H1 (cell line): ENCODE data around the gene IRF7. TPM values are rescaled to one million over a fixed set of nuclear protein-coding genes. Genes with fewer than 3 reads are reported as not detected.

Experiments
- CTCF ChIA-PET: fragments of 300-600 bp; sonication (Branson Sonifier 250); formaldehyde crosslinking; loops from one replicate; lab custom pipeline; 2021; ENCODE audit not compliant: partially characterized antibody; lab: Charles Lee
- POLR2A ChIA-PET: fragments of 300-600 bp; sonication (Branson Sonifier 250); formaldehyde crosslinking; loops from one replicate; lab custom pipeline; 2021; ENCODE audit warnings: inconsistent platforms; ENCODE audit not compliant: partially characterized antibody; lab: Charles Lee
- DNase-seq, 2 experiments: peaks; one replicate each; pipeline versions ENCODE4 v3.0.0 to v3.0.0-alpha.2; 2010 to 2022; ENCODE audit warnings: low spot score in 2 of 2, low read depth in 1 of 2, mixed read lengths in 1 of 2
- FAIRE-seq: peaks from 2 replicates; lab custom pipeline; 2011; peaks lifted over from hg19 to GRCh38; lab: Jason Lieb, UNC
- H2AFZ ChIP-seq: 2 replicates; pipeline ENCODE4 v1.8.1; 2012; ENCODE audit warnings: low read length, inconsistent platforms
- H2AK5ac ChIP-seq: 2 replicates; pipeline ENCODE4 v1.6.1; 2013; ENCODE audit warnings: low read depth, low read length
- H2BK120ac ChIP-seq: replicated peaks from 2 replicates; pipeline ENCODE3; 2013; ENCODE audit warnings: low read depth, low read length, inconsistent platforms
- H2BK12ac ChIP-seq: 2 replicates; pipeline ENCODE4 v1.6.1; 2013; ENCODE audit warnings: low read depth, low read length
- H2BK15ac ChIP-seq: 2 replicates; pipeline ENCODE4 v1.6.1; 2013; ENCODE audit warnings: low read length
- H2BK20ac ChIP-seq: 2 replicates; pipeline ENCODE4 v1.6.1; 2013; ENCODE audit warnings: low read length
- H2BK5ac ChIP-seq: 2 replicates; pipeline ENCODE4 v1.6.1; 2013; ENCODE audit warnings: low read depth, low read length
- H3K14ac ChIP-seq: 2 replicates; pipeline ENCODE4 v1.6.1; 2013; ENCODE audit warnings: inconsistent platforms; ENCODE audit not compliant: insufficient read length
- H3K18ac ChIP-seq: 2 replicates; pipeline ENCODE4 v1.6.1; 2013; ENCODE audit warnings: low read length; ENCODE audit errors: extremely low read depth
- H3K23ac ChIP-seq: 2 replicates; pipeline ENCODE4 v1.6.1; 2013; ENCODE audit warnings: inconsistent platforms; ENCODE audit not compliant: insufficient read length
- H3K23me2 ChIP-seq: 2 replicates; pipeline ENCODE4 v1.6.1; 2013; ENCODE audit warnings: low read depth, low read length
- H3K27ac ChIP-seq: 2 replicates; pipeline ENCODE4 v1.6.1; 2011; ENCODE audit warnings: low read depth, low read length, inconsistent platforms
- H3K27me3 ChIP-seq, 4 experiments: replicated peaks in 1 of 4; 1 replicate in 1 of 4; 2 replicates in 3 of 4; pipeline versions ENCODE4 v1.6.1 to v1.8.1; 2011 to 2013; ENCODE audit warnings: low read length in 3 of 4, mild to moderate bottlenecking in 3 of 4, inconsistent platforms in 2 of 4, mixed read lengths in 2 of 4, moderate library complexity in 1 of 4; ENCODE audit not compliant: control insufficient read depth in 3 of 4, insufficient read depth in 3 of 4; ENCODE audit errors: extremely low read depth in 1 of 4
- H3K36me3 ChIP-seq, 4 experiments: 2 replicates each; pipeline versions ENCODE4 v1.6.1 to v1.8.1; 2011 to 2013; ENCODE audit warnings: mild to moderate bottlenecking in 4 of 4, low read length in 3 of 4, moderate library complexity in 2 of 4, control low read depth in 1 of 4, inconsistent platforms in 1 of 4; ENCODE audit not compliant: insufficient read depth in 4 of 4, control insufficient read depth in 2 of 4
- H3K4ac ChIP-seq: replicated peaks from 2 replicates; pipeline ENCODE3; 2013; ENCODE audit warnings: low read length, low read depth, mixed read lengths, inconsistent platforms; ENCODE audit not compliant: insufficient read length
- H3K4me1 ChIP-seq, 4 experiments: replicated peaks in 1 of 4; 1 replicate in 1 of 4; 2 replicates in 3 of 4; pipeline versions ENCODE4 v1.6.1 to v1.8.1; 2011 to 2013; ENCODE audit warnings: low read length in 3 of 4, inconsistent platforms in 2 of 4, mixed read lengths in 1 of 4; ENCODE audit not compliant: insufficient read depth in 4 of 4, control insufficient read depth in 3 of 4
- H3K4me2 ChIP-seq, 2 experiments: 2 replicates each; pipeline versions ENCODE4 v1.6.1 to v1.8.1; 2011 to 2013; ENCODE audit warnings: low read depth in 2 of 2, low read length in 2 of 2, control low read depth in 1 of 2, inconsistent platforms in 1 of 2, mild to moderate bottlenecking in 1 of 2; ENCODE audit not compliant: insufficient read depth in 1 of 2
- H3K4me3 ChIP-seq, 4 experiments: fragments of 200-600, 300-600 bp in 1 of 4; sonication (generic), shearing (Covaris generic), sonication (Bioruptor Twin) in 1 of 4; 2 replicates each; pipeline versions ENCODE4 v1.5.1 to v1.8.1; 2011 to 2016; ENCODE audit warnings: low read length in 4 of 4, low read depth in 3 of 4, control low read depth in 2 of 4, inconsistent platforms in 2 of 4, mild to moderate bottlenecking in 2 of 4, mixed read lengths in 1 of 4, moderate library complexity in 1 of 4; ENCODE audit not compliant: insufficient read depth in 2 of 4; ENCODE audit errors: extremely low read depth in 1 of 4
- H3K56ac ChIP-seq: replicated peaks from 2 replicates; pipeline ENCODE3; 2013; ENCODE audit warnings: low read depth, mild to moderate bottlenecking, mixed read lengths, low read length, inconsistent platforms; ENCODE audit not compliant: insufficient read length
- H3K79me1 ChIP-seq: 2 replicates; pipeline ENCODE4 v1.6.1; 2013; ENCODE audit warnings: low read depth, low read length, control low read depth
- H3K79me2 ChIP-seq, 2 experiments: 2 replicates each; pipeline versions ENCODE4 v1.6.1 to v1.8.1; 2012 to 2013; ENCODE audit warnings: low read length in 2 of 2, mild to moderate bottlenecking in 2 of 2, inconsistent platforms in 1 of 2; ENCODE audit not compliant: insufficient read depth in 2 of 2, control insufficient read depth in 1 of 2
- H3K9ac ChIP-seq, 4 experiments: replicated peaks in 1 of 4; 1 replicate in 1 of 4; 2 replicates in 3 of 4; pipeline versions ENCODE4 v1.6.1 to v1.8.1; 2011 to 2013; ENCODE audit warnings: low read depth in 3 of 4, low read length in 3 of 4, control low read depth in 2 of 4, mild to moderate bottlenecking in 2 of 4, moderate library complexity in 2 of 4, inconsistent platforms in 1 of 4; ENCODE audit errors: extremely low read depth in 1 of 4
- H3K9me3 ChIP-seq, 2 experiments: 2 replicates each; pipeline versions ENCODE4 v1.6.1 to v1.8.1; 2012 to 2013; ENCODE audit warnings: mild to moderate bottlenecking in 2 of 2, moderate library complexity in 2 of 2, control low read depth in 1 of 2, inconsistent platforms in 1 of 2, low read depth in 1 of 2, low read length in 1 of 2, mixed read lengths in 1 of 2; ENCODE audit not compliant: insufficient read depth in 2 of 2
- H4K20me1 ChIP-seq, 2 experiments: replicated peaks in 1 of 2; 2 replicates each; pipeline versions ENCODE3 to v1.8.1; 2011 to 2013; ENCODE audit warnings: inconsistent platforms in 2 of 2, low read length in 2 of 2, mild to moderate bottlenecking in 1 of 2; ENCODE audit not compliant: insufficient read depth in 2 of 2, control insufficient read depth in 1 of 2
- H4K5ac ChIP-seq: 2 replicates; pipeline ENCODE4 v1.6.1; 2013; ENCODE audit warnings: low read length, low read depth, mixed read lengths, inconsistent platforms; ENCODE audit not compliant: insufficient read length
- H4K8ac ChIP-seq: 2 replicates; pipeline ENCODE4 v1.8.0; 2013; ENCODE audit warnings: mild to moderate bottlenecking, moderate library complexity, low read length, inconsistent platforms; ENCODE audit not compliant: insufficient read depth; ENCODE audit errors: extremely low read depth
- H4K91ac ChIP-seq: replicated peaks from 2 replicates; pipeline ENCODE3; 2013; ENCODE audit warnings: low read length, mixed read lengths, inconsistent platforms; ENCODE audit not compliant: insufficient read length
- ASH2L ChIP-seq: fragments of 200-600, 300-600 bp; sonication (generic); IDR thresholded peaks from one replicate; pipeline ENCODE4 v1.7.1; 2017; ENCODE audit warnings: low read length
- ATF2 ChIP-seq: IDR thresholded peaks from 2 replicates; pipeline ENCODE4 v1.6.1; 2012; ENCODE audit warnings: low read length, inconsistent platforms
- BCL11A ChIP-seq, 2 experiments: IDR thresholded peaks; one replicate each; pipeline ENCODE4 v1.6.1; 2011; ENCODE audit warnings: low read depth in 2 of 2, low read length in 2 of 2, mild to moderate bottlenecking in 2 of 2
- CEBPB ChIP-seq: IDR thresholded peaks from 2 replicates; pipeline ENCODE4 v1.6.1; 2012; ENCODE audit warnings: low read depth, low read length
- CTBP2 ChIP-seq: IDR thresholded peaks from 2 replicates; pipeline ENCODE4 v1.7.0; 2011; ENCODE audit warnings: borderline replicate concordance, mild to moderate bottlenecking, moderate library complexity, mixed read lengths, low read length; ENCODE audit not compliant: insufficient read depth, insufficient read length
- HDAC6 ChIP-seq: IDR thresholded peaks from one replicate; pipeline ENCODE4 v1.7.1; 2012; ENCODE audit warnings: low read depth, mild to moderate bottlenecking, inconsistent platforms, low read length, moderate library complexity
- JUND ChIP-seq: IDR thresholded peaks from 2 replicates; pipeline ENCODE4 v1.6.1; 2011; ENCODE audit warnings: mild to moderate bottlenecking, improper control_type of control experiment, low read length
- NRF1 ChIP-seq: IDR thresholded peaks from 2 replicates; pipeline ENCODE4 v1.6.1; 2011; ENCODE audit warnings: mild to moderate bottlenecking, low read depth, low read length, improper control_type of control experiment
- RAD21 ChIP-seq, 2 experiments: IDR thresholded peaks in 1 of 2; conservative IDR thresholded peaks in 1 of 2; 2 replicates each; pipeline ENCODE4 v1.6.1; 2011; ENCODE audit warnings: low read depth in 2 of 2, low read length in 2 of 2, improper control_type of control experiment in 1 of 2, inconsistent platforms in 1 of 2, mild to moderate bottlenecking in 1 of 2, moderate library complexity in 1 of 2
- SIX5 ChIP-seq: IDR thresholded peaks from 2 replicates; pipeline ENCODE4 v1.6.1; 2011; ENCODE audit warnings: mild to moderate bottlenecking, low read depth, low read length
- TBP ChIP-seq: IDR thresholded peaks from 2 replicates; pipeline ENCODE4 v1.6.1; 2011; ENCODE audit warnings: low read depth, low read length, improper control_type of control experiment
- WGBS, 2 experiments: shearing (Covaris generic) in 1 of 2; methylation state at CpG; one replicate each; pipeline versions ENCODE4 v1.1.6 to v1.1.7; 2013 to 2015; ENCODE audit warnings: low lambda C conversion rate in 2 of 2, mixed read lengths in 2 of 2, inconsistent platforms in 1 of 2, low coverage in 1 of 2, missing lambda C conversion rate in 1 of 2; ENCODE audit not compliant: insufficient replicate concordance in 2 of 2, insufficient coverage in 1 of 2, insufficient read length in 1 of 2; ENCODE audit errors: extremely low coverage in 1 of 2, missing lambda C conversion rate in 1 of 2; 5-methylcytosine and 5-hydroxymethylcytosine counted together
- polyA plus RNA-seq, 7 experiments: library from polyadenylated mRNA; depleted of rRNA in 3 of 7; stranded (reverse) in 5 of 7; unstranded in 2 of 7; fragments of >200 nt in 5 of 7; fragments of 200-250 nt in 2 of 7; gene quantifications; 1 replicate in 5 of 7; 2 replicates in 1 of 7; 4 replicates in 1 of 7; pipeline versions ENCODE4 v1.2.1 to v1.2.3, GENCODE V29; 2011 to 2013; ENCODE audit warnings: missing spikeins in 2 of 7, mixed read lengths in 2 of 7
- total RNA-seq: library from RNA; stranded (reverse); fragmentation: NEBNext Ultra II Directional; extraction: Animal tissue kit (Norgen Biotek cat#: 25700); gene quantifications from 2 replicates; pipeline ENCODE4 v1.2.1, GENCODE V29; 2021
- TF ChIP-seq, protein P1 (sequence below): IDR thresholded peaks from 2 replicates; pipeline ENCODE4 v1.6.1; 2011; ENCODE audit warnings: low read depth, mild to moderate bottlenecking, low read length; ENCODE audit not compliant: insufficient read depth

IRF7 gene
- total and polyA plus RNA-seq, 2 of the 8 experiments (the other 6 are each of a cell fraction or from before 2014, with no cell fraction given), result 9.1 to 9.6 TPM

- Histone ChIP-seq H3K18ac (no peak overlapping the region), H2AK5ac (no peak overlapping the region), H2BK15ac (no peak overlapping the region), H2BK5ac (no peak overlapping the region), H3K14ac (no peak overlapping the region), H3K4ac (no peak overlapping the region), H2BK20ac (no peak overlapping the region), H4K91ac (no peak overlapping the region), H4K5ac (no peak overlapping the region), H3K4me2 (no peak overlapping the region), H3K79me2 (no peaks in the 10 kb centered on the region; a peak in 1 of 4 replicates), H3K23ac (no peak overlapping the region), H3K27me3 (no peaks in the 10 kb centered on the region), H3K9ac (no peak overlapping the region), H3K79me1 (no peaks in the 10 kb centered on the region; the same call in 1 of the 2 replicates), H3K36me3 (peaks cover 2 to 16% (median 2%) of the 10 kb centered on the region in 4 experiments; a peak in 4 of 8 replicates), H4K8ac (no peak overlapping the region), H4K20me1 (peaks cover 5 to 8% of the 10 kb centered on the region in 2 experiments), H2BK120ac (no peak overlapping the region), H2BK12ac (no peak overlapping the region), H3K27ac (no peak overlapping the region), H3K56ac (no peak overlapping the region), H3K4me1 (no peaks in the 10 kb centered on the region), H3K23me2 (no peaks in the 10 kb centered on the region), H3K9me3 (peaks cover 0 to 4% of the 10 kb centered on the region in 2 experiments; a peak in 1 of 4 replicates), H3K4me3 (no peak overlapping the region), H2AFZ (no peak overlapping the region)
- CTCF ChIA-PET, result interaction anchor here (0.7 to 4.1 kb wide), 10 partner anchors 13 to 115 kb away, joined by 3 to 24 read pairs (median 4); no protein-coding TSS in a partner anchor
- no peak for FAIRE-seq
- 94% methylated on average over 13 of the region's 19 CpGs; no CpG with 5 or more reads in 1 of the 2 experiments for WGBS, 2 experiments
- POLR2A ChIA-PET, result interaction anchor here (0.8 to 1.1 kb wide), 2 partner anchors 9 to 22 kb away, joined by 3 read pairs; no protein-coding TSS in a partner anchor
- no peak for DNase-seq
- TF ChIP-seq, protein P1, sequence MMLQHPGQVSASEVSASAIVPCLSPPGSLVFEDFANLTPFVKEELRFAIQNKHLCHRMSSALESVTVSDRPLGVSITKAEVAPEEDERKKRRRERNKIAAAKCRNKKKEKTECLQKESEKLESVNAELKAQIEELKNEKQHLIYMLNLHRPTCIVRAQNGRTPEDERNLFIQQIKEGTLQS, result no peak
- no peak for TF ChIP-seq HDAC6
- TF ChIP-seq ATF2, result no peak
- no peak for TF ChIP-seq BCL11A (IDR thresholded peaks at IDR 0.05; ENCODE audit: low read depth in 2 of 2, low read length in 2 of 2)
- no peak for TF ChIP-seq CEBPB
- TF ChIP-seq SIX5, result no peak
- no peak for TF ChIP-seq JUND
- no peak for TF ChIP-seq NRF1
- no peak for TF ChIP-seq RAD21 (IDR thresholded peaks at IDR 0.05 in 1 of 2, conservative IDR thresholded peaks at IDR 0.05 in 1 of 2; ENCODE audit: low read depth in 2 of 2, low read length in 2 of 2)
- TF ChIP-seq TBP, result no peak
- no peak for TF ChIP-seq CTBP2
- TF ChIP-seq ASH2L, result no peak
These were observed 44.5 kb upstream of the IRF7 start for GRCh38 chr11:660281-660680.
